Sigmoid colon (tissue), 7 donors: ENCODE data around the gene PFDN5. TPM values are rescaled to one million over a fixed set of nuclear protein-coding genes. Genes with fewer than 3 reads are reported as not detected.
A peak's percentile ranks its signal among the peaks of the same experiment; 100 is the strongest.

Source experiments
- DNase-seq: peaks from one replicate; pipeline ENCODE4 v3.0.0-alpha.2; 2019
- H3K27ac ChIP-seq, 4 donors: fragments of 200-600 bp; sonication (generic); one replicate each; pipeline ENCODE4 v1.5.1; 2016 to 2019; ENCODE audit warnings: mild to moderate bottlenecking in 1 of 4
- H3K27me3 ChIP-seq, 3 donors: fragments of 200-600 bp; sonication (generic); one replicate each; pipeline ENCODE4 v1.5.1; 2019; ENCODE audit warnings: mild to moderate bottlenecking in 1 of 3
- H3K36me3 ChIP-seq, 4 donors: fragments of 200-600 bp; sonication (generic); one replicate each; pipeline ENCODE4 v1.5.1; 2016 to 2019
- H3K4me1 ChIP-seq, 4 donors: fragments of 200-600 bp; sonication (generic); one replicate each; pipeline ENCODE4 v1.5.1; 2017 to 2019
- H3K4me3 ChIP-seq, 4 donors: fragments of 200-600 bp; sonication (generic); one replicate each; pipeline ENCODE4 v1.5.1; 2017 to 2019; ENCODE audit warnings: mild to moderate bottlenecking in 2 of 4, moderate library complexity in 1 of 4
- H3K9me3 ChIP-seq, 4 donors: fragments of 200-600 bp in 3 of 4; sonication (generic) in 3 of 4; one replicate each; pipeline versions ENCODE4 v1.5.1 to v1.6.1; 2013 to 2019
- CTCF ChIP-seq, 4 experiments: fragments of 450-650 bp in 3 of 4; fragments of 200-600 bp in 1 of 4; IDR thresholded peaks; one replicate each; pipeline ENCODE4 v1.5.1; 2016 to 2019; ENCODE audit warnings: antibody characterized with exemption in 4 of 4, mild to moderate bottlenecking in 3 of 4, moderate library complexity in 2 of 4
- EP300 ChIP-seq, 4 donors: sonication (generic); formaldehyde crosslinking; IDR thresholded peaks; one replicate each; pipeline ENCODE4 v1.6.1; 2017; ENCODE audit warnings: antibody characterized with exemption in 4 of 4
- POLR2A ChIP-seq, 2 donors: fragments of 450-650 bp; IDR thresholded peaks; one replicate each; pipeline ENCODE4 v1.6.1; 2016; ENCODE audit warnings: antibody characterized with exemption in 2 of 2, mild to moderate bottlenecking in 2 of 2, moderate library complexity in 2 of 2
- POLR2AphosphoS5 ChIP-seq, 4 donors: sonication (generic); formaldehyde crosslinking; IDR thresholded peaks; one replicate each; pipeline ENCODE4 v1.6.1; 2017; ENCODE audit warnings: antibody characterized with exemption in 4 of 4
- WGBS, 2 donors: extraction: QIAGEN DNeasy Blood & Tissue Kit; methylation state at CpG; one replicate each; pipeline ENCODE4 v1.1.7; 2013; 5-methylcytosine and 5-hydroxymethylcytosine counted together
- intact Hi-C: fragments of 100-400 bp; cut with DNase I; formaldehyde crosslinking; loops from one replicate; pipeline ENCODE4 v1.15.1; 2023
- polyA plus RNA-seq, 3 donors: library from polyadenylated mRNA; stranded (reverse); fragments of 200-250 nt; gene quantifications; one replicate each; pipeline ENCODE4 v1.2.3, GENCODE V29; 2013
- total RNA-seq, 4 donors: library from RNA; depleted of rRNA; stranded (reverse); fragments of >200 nt; gene quantifications; one replicate each; pipeline ENCODE4 v1.1.0, GENCODE V29; 2016
- donor health status: healthy with polysubstance abuse.
- donor health status: Bipolar disorder and iron deficiency.
- donor health status: healthy.

The PFDN5 gene
- total and polyA plus RNA-seq, 7 donors, result 757 to 1,604 (median 819) TPM

DNA sequence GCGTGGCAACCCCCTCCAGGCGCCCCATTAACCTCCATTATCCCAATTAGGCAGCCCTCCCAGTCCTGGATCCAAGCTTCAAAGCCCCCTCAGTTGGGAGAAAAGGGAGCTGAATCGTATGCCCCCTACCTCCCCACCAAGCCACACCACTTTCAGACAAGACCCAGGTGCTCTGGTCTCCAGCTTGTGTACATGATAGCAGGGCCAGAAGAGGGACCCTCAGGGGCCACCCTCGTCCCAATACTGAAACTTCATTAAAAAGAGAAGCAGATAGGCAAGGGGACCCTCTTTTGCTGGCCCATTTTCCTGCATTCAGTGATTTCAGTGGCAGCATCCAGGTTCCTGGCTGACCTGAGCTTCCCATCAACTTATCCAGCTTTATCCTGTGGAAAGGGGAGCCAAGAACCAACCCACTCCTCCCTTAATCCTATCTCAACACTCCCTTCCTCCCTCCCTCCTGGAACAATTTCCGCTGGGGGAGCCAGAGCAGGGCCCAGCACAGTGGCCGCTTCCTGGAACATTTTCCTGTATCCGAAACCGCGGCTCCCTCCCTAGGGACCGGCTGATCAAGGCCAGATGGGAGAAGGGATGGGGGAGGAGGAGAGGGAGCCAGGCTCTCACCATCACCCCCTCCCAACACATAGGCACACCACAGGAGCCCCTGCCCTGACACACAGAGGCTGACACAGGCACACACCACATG is 50.3 kb downstream of the PFDN5 start:
- intact Hi-C loops, result loop anchor here (1.0 kb wide), 1 partner anchor 21 kb away; no protein-coding TSS in a partner anchor
- Histone ChIP-seq H3K36me3 (no peaks in the 10 kb centered on the region), H3K27ac (peak overlapping the region; percentile 86 to 97 (median 90)), H3K27me3 (no peaks in the 10 kb centered on the region), H3K9me3 (no peaks in the 10 kb centered on the region), H3K4me3 (peak overlapping the region in 3 of 4 donors; percentile 63 to 75 (median 72)), H3K4me1 (peaks cover 0 to 15% (median 13%) of the 10 kb centered on the region in 4 donors)
- DNase-seq, result peak; percentile 77
- TF ChIP-seq EP300 (IDR thresholded peaks at IDR 0.05), result no peak
- no peak for TF ChIP-seq POLR2A (IDR thresholded peaks at IDR 0.05)
- TF ChIP-seq CTCF (IDR thresholded peaks at IDR 0.05), result peak in 1 of 4 experiments; percentile 4
- WGBS, 2 donors, result 41 to 44% methylated on average over 10 of the region's 10 CpGs

GRCh38 chr12:53346491-53346890 is 51.1 kb downstream of the PFDN5 start:
- Histone ChIP-seq H3K9me3 (no peaks in the 10 kb centered on the region), H3K4me1 (peaks cover 0 to 15% (median 13%) of the 10 kb centered on the region in 4 donors), H3K4me3 (no peak overlapping the region), H3K36me3 (no peaks in the 10 kb centered on the region), H3K27ac (no peak overlapping the region), H3K27me3 (no peaks in the 10 kb centered on the region)
- no peak for TF ChIP-seq EP300 (IDR thresholded peaks at IDR 0.05)
- no peak for TF ChIP-seq POLR2AphosphoS5 (IDR thresholded peaks at IDR 0.05)
- no peak for TF ChIP-seq CTCF (IDR thresholded peaks at IDR 0.05)
- no peak for TF ChIP-seq POLR2A (IDR thresholded peaks at IDR 0.05)
- DNase-seq, result no peak
- intact Hi-C loops, result no loop called here
- WGBS, 2 donors, result 81 to 85% methylated on average over 1 of the region's 1 CpG

DNA sequence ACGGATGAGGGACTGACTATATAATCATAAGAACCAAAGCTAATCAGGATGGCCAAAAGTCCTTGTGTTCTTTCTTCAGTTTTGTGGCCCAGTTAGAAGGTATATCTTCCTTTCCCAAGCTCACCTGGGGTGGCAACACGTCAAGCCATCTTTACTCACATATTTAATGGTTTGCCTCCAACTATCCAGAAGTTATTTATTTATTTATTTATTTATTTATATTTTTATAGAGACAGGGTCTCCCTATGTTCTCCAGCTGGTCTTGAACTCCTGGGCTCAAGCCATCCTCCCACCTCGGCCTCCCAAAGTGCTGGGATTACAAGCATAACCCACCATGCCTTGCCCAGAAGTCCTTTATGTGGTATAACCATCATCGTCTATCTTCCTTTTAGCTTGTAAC is 52.6 kb downstream of the PFDN5 start:
- Histone ChIP-seq H3K36me3 (no peaks in the 10 kb centered on the region), H3K27ac (no peak overlapping the region), H3K4me1 (peaks cover 3 to 19% (median 16%) of the 10 kb centered on the region in 4 donors), H3K4me3 (no peak overlapping the region), H3K9me3 (no peaks in the 10 kb centered on the region), H3K27me3 (no peaks in the 10 kb centered on the region)
- intact Hi-C loops, result no loop called here
- DNase-seq, result no peak
- 89 to 92% methylated on average over 4 of the region's 4 CpGs for WGBS, 2 donors
- TF ChIP-seq POLR2A (IDR thresholded peaks at IDR 0.05) (no peak), EP300 (IDR thresholded peaks at IDR 0.05) (no peak), POLR2AphosphoS5 (IDR thresholded peaks at IDR 0.05) (no peak), CTCF (IDR thresholded peaks at IDR 0.05) (no peak)

Other genes with a start within 250 kb of the PFDN5 start
- gene TNS2, start 245.5 kb upstream of the PFDN5 start, total RNA-seq, result 100 to 1,000 TPM; 109 to 117 (median 113) TPM
- gene TNS2, start 245.5 kb upstream of the PFDN5 start, polyA plus RNA-seq, result 10 to 100 TPM; 12.5 to 60.1 (median 47.4) TPM
- 10 to 100 TPM; 31.9 to 41.4 (median 35.7) TPM for gene SPRYD3, start 216.2 kb upstream of the PFDN5 start, total RNA-seq
- 10 to 100 TPM; 20.1 to 33.4 (median 27.0) TPM for gene SPRYD3, start 216.2 kb upstream of the PFDN5 start, polyA plus RNA-seq
- gene IGFBP6, start 197.9 kb upstream of the PFDN5 start, total RNA-seq, result 100 to 1,000 TPM; 127 to 444 (median 384) TPM
- 100 to 1,000 TPM in 1 of 3 donors, 10 to 100 TPM in 1, 1 to 10 TPM in 1; 3.0 to 133 (median 35.9) TPM for gene IGFBP6, start 197.9 kb upstream of the PFDN5 start, polyA plus RNA-seq
- gene SOAT2, start 192.1 kb upstream of the PFDN5 start, total RNA-seq, result under 1 TPM in 2 of 4 donors, not detected in 2; 0.41 to 0.55 TPM
- gene SOAT2, start 192.1 kb upstream of the PFDN5 start, polyA plus RNA-seq, result under 1 TPM in 1 of 3 donors, not detected in 2; 0.09 TPM
- gene ZNF740, start 114.8 kb upstream of the PFDN5 start, total RNA-seq, result 10 to 100 TPM; 10.3 to 16.6 (median 15.8) TPM
- 10 to 100 TPM in 1 of 3 donors, 1 to 10 TPM in 2; 2.3 to 12.0 (median 2.4) TPM for gene ZNF740, start 114.8 kb upstream of the PFDN5 start, polyA plus RNA-seq
- 10 to 100 TPM; 18.6 to 51.0 (median 26.0) TPM for gene CSAD, start 114.6 kb upstream of the PFDN5 start, total RNA-seq
- 10 to 100 TPM in 1 of 3 donors, 1 to 10 TPM in 2; 1.2 to 25.8 (median 1.8) TPM for gene CSAD, start 114.6 kb upstream of the PFDN5 start, polyA plus RNA-seq
- gene ITGB7, start 88.3 kb upstream of the PFDN5 start, total RNA-seq, result 1 to 10 TPM in 3 of 4 donors, under 1 TPM in 1; 0.95 to 2.9 (median 1.3) TPM
- 10 to 100 TPM in 2 of 3 donors, 1 to 10 TPM in 1; 3.6 to 19.9 (median 13.5) TPM for gene ITGB7, start 88.3 kb upstream of the PFDN5 start, polyA plus RNA-seq
- 10 to 100 TPM in 3 of 4 donors, 1 to 10 TPM in 1; 9.9 to 17.2 (median 15.4) TPM for gene RARG, start 63.3 kb upstream of the PFDN5 start, total RNA-seq
- gene RARG, start 63.3 kb upstream of the PFDN5 start, polyA plus RNA-seq, result 10 to 100 TPM in 1 of 3 donors, 1 to 10 TPM in 2; 3.2 to 10.3 (median 6.0) TPM
- 1 to 10 TPM in 1 of 4 donors, under 1 TPM in 3; under 0.01 to 1.9 (median 0.22) TPM for gene ESPL1, start 27.2 kb upstream of the PFDN5 start, total RNA-seq
- 1 to 10 TPM; 4.2 to 7.6 (median 5.5) TPM for gene ESPL1, start 27.2 kb upstream of the PFDN5 start, polyA plus RNA-seq
- gene MYG1, start 4.2 kb downstream of the PFDN5 start, total RNA-seq, result 10 to 100 TPM; 43.5 to 55.4 (median 50.2) TPM
- 10 to 100 TPM; 26.1 to 59.6 (median 54.1) TPM for gene MYG1, start 4.2 kb downstream of the PFDN5 start, polyA plus RNA-seq
- gene AAAS, start 26.1 kb downstream of the PFDN5 start, total RNA-seq, result 10 to 100 TPM; 38.2 to 62.0 (median 47.4) TPM
- gene AAAS, start 26.1 kb downstream of the PFDN5 start, polyA plus RNA-seq, result 10 to 100 TPM; 10.6 to 35.6 (median 15.0) TPM
- not detected for gene SP7, start 40.8 kb downstream of the PFDN5 start, total RNA-seq
- not detected for gene SP7, start 40.8 kb downstream of the PFDN5 start, polyA plus RNA-seq
- 10 to 100 TPM; 53.2 to 69.8 (median 61.0) TPM for gene SP1, start 84.6 kb downstream of the PFDN5 start, total RNA-seq
- gene SP1, start 84.6 kb downstream of the PFDN5 start, polyA plus RNA-seq, result 10 to 100 TPM; 11.4 to 32.8 (median 16.0) TPM
- gene AMHR2, start 128.3 kb downstream of the PFDN5 start, total RNA-seq, result not detected
- gene AMHR2, start 128.3 kb downstream of the PFDN5 start, polyA plus RNA-seq, result under 1 TPM in 1 of 3 donors, not detected in 2; 0.60 TPM
- gene PRR13, start 146.2 kb downstream of the PFDN5 start, total RNA-seq, result 10 to 100 TPM; 46.7 to 68.1 (median 55.1) TPM
- gene PRR13, start 146.2 kb downstream of the PFDN5 start, polyA plus RNA-seq, result 100 to 1,000 TPM; 521 to 955 (median 870) TPM
- 100 to 1,000 TPM; 397 to 661 (median 417) TPM for gene PCBP2, start 156.6 kb downstream of the PFDN5 start, total RNA-seq
- gene PCBP2, start 156.6 kb downstream of the PFDN5 start, polyA plus RNA-seq, result 100 to 1,000 TPM; 333 to 455 (median 401) TPM
- 10 to 100 TPM; 18.5 to 27.4 (median 25.0) TPM for gene MAP3K12, start 203.9 kb downstream of the PFDN5 start, total RNA-seq
- gene MAP3K12, start 203.9 kb downstream of the PFDN5 start, polyA plus RNA-seq, result 10 to 100 TPM in 1 of 3 donors, 1 to 10 TPM in 2; 1.6 to 10.1 (median 4.8) TPM
- gene TARBP2, start 205.7 kb downstream of the PFDN5 start, total RNA-seq, result 10 to 100 TPM; 16.1 to 29.9 (median 19.4) TPM
- gene TARBP2, start 205.7 kb downstream of the PFDN5 start, polyA plus RNA-seq, result 10 to 100 TPM; 16.2 to 29.4 (median 19.7) TPM
- not detected for gene NPFF, start 211.9 kb downstream of the PFDN5 start, total RNA-seq
- gene NPFF, start 211.9 kb downstream of the PFDN5 start, polyA plus RNA-seq, result not detected